HG03196 (cell line): ENCODE results near the gene RSAD1.

ENCODE experiments used
- ATAC-seq: cut with Tn5 transposase; IDR thresholded peaks from one replicate; pipeline ENCODE4 v1.9.1; 2021; ENCODE audit not compliant: unreplicated experiment

RSAD1 gene

DNA sequence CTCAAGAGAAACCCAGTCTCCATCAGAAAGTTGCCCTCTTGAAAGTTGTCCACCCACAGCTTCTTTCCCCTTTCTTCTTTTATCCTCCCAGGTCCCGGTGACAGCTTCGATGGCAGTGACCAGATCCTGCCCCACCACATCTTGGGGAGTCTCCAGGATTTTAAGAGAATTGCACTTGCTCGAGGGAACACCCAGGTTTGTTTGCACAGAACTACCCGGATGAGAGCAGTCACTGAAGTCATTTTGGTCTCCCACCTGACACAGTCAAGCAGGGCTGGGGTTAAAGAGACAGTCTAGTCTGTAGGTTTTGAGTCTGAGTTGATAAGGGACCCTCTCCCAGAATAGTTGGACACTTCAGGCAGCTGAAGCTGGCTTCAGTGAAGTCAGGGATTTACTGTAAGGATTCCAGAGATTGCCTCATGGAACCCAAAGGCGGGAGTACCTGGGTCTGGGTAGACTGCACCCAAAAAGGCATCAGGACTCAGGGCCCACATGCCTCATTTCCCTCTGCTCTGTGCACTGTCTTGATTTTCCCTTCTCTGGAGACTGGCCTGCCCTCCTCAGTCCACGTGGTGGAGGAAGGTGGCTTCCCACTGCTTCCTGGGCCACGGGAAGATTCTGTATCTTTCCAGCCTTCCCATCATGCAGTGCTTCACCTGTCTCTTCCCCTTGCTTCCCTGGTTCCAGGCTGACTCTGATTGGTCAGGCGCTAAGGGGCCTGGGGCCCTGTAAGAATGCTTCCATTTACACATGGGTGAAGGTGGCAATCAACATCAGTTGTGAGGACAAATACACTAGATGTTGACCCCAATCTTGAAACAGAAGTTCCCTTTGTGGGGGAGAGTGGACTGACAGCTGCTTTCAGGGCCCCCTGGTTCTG lies 39.1 kb downstream of the RSAD1 start:
- ATAC-seq = no peak

DNA sequence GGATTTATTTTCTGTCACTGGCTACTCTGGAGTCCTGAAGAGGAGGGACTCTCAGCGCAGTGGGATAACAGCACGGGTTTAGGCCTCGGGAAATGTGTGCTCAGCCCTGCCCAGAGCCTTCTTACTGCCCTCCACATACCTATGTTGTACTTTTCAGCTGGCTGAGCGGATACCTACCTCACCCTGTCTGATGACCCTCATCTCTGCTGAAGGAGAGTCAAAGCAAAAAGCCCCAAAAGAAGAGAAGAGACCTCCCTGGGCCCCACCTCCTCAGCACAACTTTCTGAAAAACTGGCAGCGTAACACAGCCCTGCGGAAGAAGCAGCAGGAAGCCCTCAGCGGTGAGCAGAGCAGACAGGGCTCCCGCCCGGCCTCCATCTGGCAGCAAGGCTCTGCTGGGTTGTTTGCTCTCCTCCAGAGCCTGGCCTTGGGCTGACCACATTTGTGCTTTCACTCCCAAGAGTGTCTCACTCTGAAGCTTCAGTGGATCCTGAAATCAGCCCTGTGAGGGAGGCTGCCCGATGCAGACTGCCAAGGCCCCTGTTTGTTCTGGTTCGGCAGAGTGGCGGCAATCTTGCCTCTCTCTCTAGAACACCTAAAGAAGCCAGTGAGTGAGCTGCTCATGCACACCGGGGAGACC lies 39.8 kb downstream of the RSAD1 start:
- ATAC-seq = no peak

DNA sequence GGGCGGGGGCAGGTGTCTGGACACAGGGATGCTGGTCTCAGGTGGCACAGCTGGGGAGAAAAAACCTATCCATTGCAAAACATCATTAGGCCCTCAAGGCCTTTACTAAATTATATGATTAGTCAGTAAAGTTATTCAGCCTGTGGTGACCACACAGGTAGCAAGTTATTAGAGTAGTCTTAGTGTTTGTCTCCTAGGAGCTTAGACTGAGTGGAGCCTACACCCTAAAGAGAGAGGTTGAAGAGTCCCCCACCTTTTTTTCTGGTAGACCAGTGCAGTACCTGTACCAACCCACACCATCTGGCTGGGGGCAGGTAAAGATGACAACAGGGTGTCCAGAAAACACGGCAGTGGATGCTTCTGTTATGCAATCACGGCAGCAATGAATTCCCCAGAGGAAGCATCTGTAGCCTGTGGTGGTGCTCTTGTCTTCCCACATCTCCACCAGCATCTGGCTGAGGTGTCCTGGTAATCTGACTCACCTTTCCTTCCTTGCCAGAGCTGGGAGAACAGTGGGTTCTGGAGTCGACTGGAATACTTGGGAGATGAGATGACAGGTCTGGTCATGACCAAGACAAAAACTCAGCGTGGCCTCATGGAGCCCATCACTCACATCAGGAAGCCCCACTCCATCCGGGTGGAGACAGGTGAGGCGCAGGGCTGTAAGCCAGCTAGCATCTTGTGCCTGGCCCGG lies 40.6 kb downstream of the RSAD1 start:
- ATAC-seq = no peak

DNA sequence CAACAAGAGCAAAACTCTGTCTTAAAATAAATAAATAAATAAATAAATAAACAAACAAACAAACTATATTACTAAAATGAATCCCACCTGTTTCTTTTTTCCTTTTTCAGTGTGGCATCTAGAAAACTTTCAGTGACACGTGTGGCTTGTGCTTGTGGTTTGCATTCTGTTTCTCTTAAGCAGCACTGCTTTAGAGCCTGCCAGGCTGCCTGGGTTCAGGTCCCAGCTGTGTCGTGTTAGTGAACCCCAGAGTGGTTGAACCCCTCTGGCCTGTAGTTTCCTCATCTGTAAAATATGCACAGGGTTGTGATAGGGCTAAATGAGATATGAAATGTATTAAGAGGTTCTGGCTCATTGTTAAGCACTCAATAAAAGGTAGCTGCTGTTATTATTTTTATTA lies 41.8 kb downstream of the RSAD1 start:
- no peak for ATAC-seq

DNA sequence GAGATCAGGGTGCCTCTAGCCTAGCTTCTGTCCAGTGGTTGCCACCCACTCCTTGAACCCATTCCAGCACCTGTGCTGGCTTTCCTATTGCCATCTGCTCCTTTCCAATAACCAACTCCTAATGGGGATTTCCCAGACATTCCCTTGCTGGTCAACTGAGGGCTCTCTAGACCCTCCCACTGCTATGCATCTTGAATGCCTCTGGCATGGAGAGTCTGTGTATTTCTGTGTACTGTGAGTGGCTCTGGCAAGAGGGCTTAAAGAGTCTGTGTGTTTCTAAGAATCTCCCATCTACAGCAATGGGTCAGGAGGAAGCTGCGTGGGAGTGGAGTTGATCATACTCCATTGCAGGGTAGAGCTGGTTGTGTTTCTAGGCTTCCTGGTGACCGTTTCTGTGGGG lies 42.9 kb downstream of the RSAD1 start:
- ATAC-seq = no peak

DNA sequence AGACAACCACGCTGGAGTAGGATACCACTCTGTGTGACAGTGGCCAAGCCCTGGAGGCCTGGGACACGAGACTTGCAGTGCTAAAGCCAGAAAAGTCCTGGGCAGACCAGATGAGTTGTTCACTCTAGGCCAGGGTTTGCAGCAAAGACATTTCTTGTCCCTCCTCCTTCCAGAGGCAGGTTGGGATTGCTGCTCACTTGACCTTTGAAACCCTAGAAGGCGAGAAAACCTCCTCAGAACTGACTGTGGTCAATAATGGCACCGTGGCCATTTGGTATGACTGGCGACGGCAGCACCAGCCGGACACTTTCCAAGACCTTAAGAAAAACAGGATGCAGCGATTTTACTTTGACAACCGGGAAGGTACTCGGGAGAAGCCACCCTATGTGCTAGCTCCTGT lies 44.1 kb downstream of the RSAD1 start:
- no peak for ATAC-seq

DNA sequence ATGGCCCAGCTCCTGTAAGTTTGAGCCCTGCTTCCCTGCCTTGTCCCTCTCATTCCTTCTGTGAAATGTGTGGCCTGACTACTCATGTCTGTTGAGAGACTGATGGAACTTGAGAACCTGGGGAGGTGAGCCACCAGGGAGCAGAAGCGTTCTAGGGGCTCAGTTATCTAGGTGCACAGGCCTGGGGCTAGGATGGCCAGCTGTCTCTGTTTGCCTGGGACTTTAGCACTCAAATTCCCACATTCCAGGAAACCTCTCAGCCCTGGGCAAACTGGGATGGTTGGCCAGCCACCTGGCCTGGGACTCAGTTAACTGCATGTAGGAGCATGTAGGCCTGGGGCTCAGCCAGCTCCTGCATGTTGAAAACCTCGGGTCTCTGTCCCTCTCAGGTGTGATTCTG lies 44.5 kb downstream of the RSAD1 start:
- no peak for ATAC-seq

DNA sequence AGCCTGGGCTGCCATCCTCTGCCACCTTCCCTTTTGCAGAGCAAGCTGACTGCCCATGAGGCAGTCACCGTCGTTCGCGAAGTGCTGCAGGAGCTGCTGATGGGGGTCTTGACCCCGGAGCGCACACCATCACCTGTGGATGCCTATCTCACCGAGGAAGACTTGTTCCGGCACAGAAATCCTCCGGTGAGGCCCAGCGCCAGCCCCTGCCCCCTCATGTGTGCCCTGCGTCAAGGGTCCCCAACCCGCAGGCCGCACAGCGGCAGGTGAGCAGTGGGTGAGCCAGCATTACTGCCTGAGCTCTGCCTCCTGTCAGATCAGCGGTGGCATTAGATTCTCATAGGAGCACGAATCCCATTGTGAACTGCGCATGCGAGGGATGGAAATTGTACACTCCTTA lies 46.2 kb downstream of the RSAD1 start:
- no peak for ATAC-seq

DNA sequence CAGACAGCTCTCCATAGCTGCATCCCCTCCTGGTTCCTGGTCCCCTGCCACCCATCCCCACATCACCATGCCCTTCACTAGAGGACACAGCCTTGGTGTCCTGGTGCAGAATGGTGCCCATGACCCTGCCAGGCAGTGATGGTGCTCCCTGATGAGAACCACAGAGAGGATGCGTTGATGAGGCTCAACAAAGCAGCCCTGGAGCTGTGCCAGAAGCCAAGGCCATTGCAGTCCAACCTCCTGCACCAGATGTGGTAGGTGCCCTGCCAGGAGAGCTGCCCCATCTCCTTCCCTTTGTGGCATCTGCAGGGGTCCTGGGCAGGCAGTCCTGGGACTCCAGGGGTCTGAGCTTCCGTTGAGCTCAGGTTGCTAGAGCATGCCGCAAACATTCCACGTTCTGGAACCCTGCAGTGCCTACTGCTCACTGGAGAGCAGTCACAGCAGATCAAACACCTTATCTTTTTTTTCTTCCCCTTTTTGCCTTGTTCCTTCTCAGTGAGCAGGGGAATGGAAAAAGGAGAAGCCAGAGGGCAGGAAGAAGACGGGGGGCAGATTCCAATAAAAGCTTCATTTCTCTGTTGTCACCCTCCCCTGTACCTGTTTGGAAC lies 48.6 kb downstream of the RSAD1 start:
- no peak for ATAC-seq

DNA sequence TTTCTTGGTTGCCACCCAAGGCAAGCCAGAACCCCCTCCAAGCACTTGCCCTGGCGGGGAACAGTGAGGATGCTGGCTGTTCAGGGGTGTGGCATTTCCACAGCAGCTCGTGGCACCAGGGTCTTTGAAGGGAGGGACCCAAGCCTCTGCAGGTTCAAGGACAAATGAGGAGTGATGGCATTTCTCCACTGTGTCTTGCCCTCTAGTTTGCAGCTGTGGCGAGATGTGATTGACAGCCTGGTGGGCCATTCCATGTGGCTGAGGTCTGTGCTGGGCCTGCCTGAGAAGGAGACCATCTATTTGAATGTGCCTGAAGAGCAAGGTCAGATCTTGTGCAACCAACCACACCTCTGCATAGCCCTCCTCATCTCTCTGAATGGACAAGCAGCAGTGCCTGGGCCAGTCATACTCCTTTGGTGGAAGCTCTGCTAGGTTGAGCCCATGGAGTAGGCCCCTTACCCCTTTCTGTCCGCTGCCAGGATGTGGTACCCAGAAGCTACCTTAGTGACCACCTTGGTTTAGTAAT lies 49.4 kb downstream of the RSAD1 start:
- ATAC-seq = no peak

DNA sequence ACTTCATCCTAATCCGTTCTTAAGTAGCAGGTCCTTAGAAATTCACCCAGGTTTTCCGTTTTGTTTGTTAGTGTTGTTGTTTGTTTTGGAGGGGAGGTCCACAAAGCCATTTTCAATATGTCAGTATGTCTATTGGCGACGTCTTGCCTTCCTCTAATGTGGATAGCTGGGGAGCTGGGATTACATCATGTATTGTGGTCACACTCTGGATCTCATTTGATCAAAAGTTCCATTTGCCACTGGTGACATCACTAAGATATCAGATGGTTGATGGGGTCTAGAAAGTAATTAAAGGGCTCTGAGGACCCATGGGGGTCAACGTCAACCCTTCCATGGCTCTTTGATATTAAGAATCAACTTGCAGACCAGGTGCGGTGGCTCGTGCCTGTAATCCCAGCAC lies 51.2 kb downstream of the RSAD1 start:
- no peak for ATAC-seq

DNA sequence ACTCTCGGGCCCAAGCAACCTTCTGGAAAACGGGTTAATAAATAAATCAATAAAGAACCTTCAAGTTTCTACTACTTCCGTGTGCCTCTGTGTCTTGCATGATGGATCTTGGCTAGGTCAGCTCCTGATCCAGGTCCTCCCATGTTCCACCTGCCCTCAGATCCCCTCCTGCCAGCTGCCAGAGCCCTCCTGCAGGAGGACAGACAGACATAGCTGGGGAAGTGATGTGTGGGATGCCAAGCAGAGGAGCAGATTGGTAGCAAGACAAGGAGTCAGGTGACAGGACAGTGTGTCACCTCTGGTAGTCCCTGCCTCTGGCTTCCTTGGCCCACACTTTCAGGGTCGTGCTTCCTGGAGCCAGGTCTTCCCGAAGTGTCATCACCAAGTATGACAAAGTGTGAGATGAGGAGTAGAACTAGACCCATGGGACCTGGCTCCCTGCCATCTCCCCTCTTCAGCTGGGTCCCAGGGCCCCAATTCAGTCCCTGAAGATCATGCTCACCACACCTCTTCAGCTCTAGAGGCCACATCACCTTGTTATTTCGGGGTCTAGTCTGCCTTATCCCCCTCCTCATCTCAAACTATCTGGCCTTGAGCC lies 52.9 kb downstream of the RSAD1 start:
- ATAC-seq = no peak

DNA sequence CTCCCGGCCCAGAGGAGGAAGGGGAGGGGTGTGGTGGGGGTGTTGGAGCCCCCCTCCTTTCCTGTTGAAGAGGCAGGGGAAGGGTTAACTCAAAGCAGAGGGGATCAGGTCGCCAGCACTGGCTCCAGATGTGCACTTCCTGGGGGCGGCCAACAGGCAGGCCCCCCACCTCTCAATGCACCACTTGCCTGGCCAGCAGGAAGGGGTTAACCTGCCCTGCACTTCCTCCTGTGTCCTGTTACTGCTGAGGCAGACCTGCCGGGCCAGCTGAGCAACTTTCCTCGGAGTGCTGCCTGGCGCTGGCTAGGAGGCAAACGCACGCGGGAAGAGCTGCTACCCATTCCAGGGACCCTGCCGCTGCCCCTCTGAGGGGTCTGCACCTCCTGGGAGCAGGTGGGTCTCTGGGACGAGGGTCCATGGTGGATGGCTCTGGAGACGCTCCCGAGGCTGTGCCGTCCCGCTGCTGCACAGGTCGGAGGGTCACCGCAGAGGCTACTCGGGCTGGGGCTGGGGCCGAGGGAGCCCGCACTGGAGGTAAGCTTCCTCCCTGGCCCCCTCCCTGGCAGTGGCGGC lies 53.9 kb downstream of the RSAD1 start, which contains the start of gene EPN3:
TSS of gene EPN3 (plus strand) at position 284 of the 573 bp plus-strand sequence. CDS start 3,822 bp downstream, outside the sequence.
- ATAC-seq = no peak

DNA sequence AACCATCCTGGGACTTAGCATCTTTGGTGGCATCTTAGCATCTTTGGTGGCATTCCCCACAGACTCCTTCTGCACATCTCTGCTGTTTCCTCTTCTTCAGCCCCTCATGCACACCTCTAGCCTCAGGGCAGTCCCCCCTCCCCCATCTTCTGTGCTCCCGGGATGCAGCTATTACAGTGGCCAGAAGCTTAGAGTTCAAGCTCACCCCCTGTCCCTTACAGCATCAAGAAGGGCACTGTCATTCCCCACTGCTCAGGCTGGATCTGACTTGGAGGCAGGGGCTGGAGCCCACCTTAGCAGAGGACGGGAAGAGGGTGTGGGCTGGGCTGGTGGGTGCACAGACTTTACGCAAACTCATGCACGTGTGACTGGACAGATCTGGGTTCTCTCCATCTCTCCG lies 54.5 kb downstream of the RSAD1 start:
- no peak for ATAC-seq

DNA sequence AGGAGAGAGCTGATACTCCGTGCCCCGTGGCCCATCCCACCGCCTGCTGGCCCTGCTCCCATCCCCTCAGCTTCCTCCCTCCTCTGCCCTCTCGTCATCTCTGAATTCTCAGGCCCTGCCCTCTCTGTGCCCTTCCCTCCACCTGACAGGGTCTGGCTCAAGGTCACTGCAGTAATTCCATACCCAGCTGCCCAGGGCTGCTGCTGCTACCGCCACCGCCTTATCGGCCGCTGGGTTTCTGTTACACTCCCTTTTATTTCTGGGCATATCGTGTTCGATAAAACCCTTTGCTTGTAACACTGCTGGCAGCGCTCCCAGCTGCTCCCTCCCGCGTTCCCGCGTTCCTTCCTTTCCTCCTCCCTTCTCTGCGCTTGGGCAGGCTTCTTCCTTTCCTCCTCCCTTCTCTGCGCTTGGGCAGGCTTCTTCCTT lies 55.1 kb downstream of the RSAD1 start:
- ATAC-seq = no peak

DNA sequence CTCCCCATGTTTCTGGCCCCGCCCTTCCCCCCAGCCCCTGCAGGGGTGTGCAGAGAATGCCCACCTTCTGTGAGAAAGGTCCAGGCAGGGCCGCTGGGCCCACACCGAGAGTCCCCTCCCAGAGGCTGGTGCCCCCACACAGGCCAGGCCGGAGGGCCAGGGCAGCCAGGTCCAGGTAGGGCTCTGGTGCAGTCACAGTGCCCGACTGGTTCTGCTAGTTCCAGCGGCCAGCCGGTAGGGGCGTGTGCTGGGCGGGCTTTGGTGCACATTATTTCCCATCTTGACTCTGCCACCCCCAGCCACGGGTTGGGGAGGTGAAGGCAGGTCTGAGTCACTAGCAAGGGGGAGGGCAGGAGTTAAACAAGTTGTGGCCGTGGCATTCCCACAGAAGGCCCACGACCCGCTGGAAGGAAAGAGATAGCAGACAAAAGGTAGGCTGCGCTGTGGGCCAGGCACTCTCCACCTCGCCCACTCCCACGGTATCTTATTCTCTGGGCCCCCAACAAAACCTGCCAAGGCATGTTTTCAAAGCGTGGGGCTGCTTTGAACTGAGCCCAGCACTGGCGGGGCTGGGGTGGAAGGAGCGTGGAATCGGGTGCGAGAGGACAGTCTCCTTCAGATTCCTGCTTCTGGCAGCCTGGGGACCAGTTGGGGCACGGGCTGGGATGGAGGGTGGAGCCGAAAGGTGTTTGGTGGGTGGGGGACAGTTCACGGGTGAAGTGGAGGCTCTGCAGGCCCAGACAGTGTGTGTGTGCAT lies 55.7 kb downstream of the RSAD1 start:
- ATAC-seq = no peak

DNA sequence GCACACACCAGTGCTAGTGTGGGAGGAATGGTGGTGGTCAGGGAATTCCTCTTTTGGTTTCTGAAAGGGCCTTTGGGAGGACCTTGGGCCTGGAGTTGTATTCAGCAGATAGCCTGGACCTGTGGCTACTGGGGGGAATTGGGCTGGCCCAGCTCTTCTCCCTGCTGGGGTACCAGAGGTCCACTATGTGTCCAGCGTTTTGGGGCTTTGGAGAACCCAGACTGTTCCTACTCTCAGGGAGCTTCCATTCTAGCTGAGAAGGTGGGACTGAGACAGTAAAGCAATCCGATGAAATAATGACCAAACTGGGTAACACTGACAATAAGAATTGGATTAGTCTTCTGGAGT lies 56.3 kb downstream of the RSAD1 start:
- no peak for ATAC-seq

DNA sequence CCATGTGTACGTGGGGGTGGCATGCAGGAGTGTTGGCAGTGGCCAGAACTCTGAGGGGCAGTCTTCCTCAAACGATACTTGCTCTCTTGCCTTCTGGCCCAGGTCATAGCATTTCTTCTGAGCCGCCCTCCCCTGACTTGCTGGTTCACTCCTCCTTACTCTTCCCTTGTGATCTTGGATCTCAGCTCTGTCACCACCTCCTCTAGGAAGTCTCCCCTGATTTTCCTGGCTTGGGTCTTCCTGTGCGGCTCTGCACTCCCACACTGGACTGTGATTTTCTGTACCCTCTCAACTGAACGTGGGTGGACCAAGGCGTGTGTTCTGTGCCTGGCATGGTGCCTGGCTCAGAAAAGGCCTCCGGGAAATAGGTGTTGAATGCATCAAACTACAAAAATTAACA lies 56.7 kb downstream of the RSAD1 start:
- no peak for ATAC-seq
